Stimulated activated CD4-positive, alpha-beta T cell treated with anti-CD3 and anti-CD28 coated beads, TNF-alpha, amount 100 ng/mL, for 1 hour (primary cell): ENCODE results near the gene BPI.
"Not testable (repeated sequence)": the region's sequence is repeated elsewhere in the genome, so short reads cannot be mapped to it uniquely, and the experiment has no call there.

Source experiments
- DNase-seq, 3 donors: peaks; one replicate each; pipeline ENCODE4 v3.0.0-alpha.2; 2020; ENCODE audit warnings: low read depth in 3 of 3, low spot score in 1 of 3

The BPI gene

DNA sequence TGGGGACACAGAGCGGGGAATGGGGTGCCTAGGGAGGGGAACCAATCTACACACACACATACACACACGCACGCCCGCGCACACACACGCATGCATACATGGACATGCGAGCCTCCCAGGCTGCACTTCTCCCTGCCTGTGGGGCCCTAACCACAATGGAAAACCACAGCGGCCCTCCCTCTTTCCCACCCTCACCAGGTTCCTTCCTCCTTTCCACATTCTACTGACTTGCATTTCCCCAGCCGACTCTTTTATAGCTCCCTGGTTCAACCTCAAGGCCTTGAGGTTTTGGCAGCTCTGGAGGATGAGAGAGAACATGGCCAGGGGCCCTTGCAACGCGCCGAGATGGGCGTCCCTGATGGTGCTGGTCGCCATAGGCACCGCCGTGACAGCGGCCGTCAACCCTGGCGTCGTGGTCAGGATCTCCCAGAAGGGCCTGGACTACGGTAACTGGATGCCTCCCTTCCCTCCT lies at the start of gene BPI:
TSS of gene BPI (plus strand) at position 249 of the 472 bp plus-strand sequence. CDS start at position 317, 68 bp downstream.
- no peak for DNase-seq

DNA sequence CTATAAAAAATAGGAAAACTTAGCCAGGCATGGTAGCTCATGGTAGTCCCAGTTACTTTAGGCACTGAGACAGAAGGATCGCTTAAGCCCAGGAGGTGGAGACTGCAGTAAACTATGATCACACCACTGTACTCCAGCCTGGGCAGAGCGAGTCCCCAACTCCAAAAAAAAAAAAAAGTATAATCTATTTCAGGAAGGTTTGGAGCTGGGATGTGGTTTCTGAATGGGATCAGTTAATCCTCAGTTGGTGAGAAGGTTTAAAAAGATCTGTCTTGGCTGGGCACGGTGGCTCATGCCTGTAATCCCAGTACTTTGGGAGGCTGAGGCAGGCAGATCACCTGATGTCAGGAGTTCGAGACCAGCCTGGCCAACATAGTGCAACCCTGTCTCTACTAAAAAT lies 49.3 kb upstream of the BPI start:
- DNase-seq = not testable (repeated sequence)

DNA sequence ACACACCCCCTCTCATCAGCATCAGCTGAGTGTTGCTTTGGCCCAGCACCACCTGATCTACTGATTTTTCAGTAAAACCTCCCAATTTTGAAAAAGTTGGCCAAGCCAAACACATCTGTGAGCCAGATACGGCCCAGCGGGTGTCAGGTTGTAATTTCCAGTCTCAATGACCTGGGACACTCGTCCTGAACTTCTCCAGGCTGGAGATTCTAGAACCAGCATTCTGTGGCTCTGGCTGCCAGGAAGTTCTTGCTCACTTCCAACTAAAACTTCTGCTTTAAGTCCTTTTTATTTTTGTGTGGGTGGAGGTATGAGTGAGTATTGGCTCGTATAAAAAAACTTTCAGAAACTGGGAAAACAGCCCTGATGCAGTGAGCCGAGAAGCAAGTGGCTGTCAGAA lies 48.6 kb upstream of the BPI start:
- DNase-seq = no peak

DNA sequence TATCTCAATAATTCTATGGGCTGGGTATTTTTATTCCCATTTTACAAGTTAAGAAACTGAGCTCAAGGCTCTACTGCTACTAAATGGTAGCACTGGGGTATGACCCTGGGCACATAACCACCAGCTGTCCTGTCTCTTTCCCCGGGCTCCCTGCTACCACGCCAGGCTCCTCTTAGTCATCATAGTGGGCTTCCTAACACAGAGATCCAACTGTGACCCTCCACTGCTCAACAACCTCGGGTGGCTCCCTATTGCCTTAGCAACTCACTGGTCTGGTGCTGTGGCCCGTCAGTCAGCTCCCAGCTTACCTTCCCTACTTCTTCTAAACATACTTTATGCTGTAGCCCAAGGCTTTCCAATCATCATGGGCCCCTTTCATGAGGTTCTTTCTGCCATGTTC lies 47.9 kb upstream of the BPI start:
- DNase-seq = no peak

DNA sequence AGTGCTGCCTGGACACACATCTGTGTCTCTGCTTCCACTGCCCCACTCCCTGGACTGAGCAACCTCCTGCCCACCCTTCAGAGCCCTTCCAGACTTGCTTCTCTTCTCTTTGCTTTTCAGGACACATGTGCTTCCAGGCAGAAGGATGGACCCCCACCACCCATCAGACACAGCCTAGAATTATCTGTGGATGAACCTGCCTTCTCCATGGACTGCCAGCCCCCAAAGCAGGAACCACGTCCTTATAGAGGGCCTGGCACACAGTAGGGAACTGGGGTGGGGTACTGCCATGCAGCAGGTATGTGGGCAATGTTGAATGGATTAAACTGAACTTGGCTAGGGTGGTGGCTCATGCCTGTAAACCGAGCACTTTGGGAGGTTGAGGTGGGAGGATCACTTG lies 47.0 kb upstream of the BPI start:
- DNase-seq = no peak

DNA sequence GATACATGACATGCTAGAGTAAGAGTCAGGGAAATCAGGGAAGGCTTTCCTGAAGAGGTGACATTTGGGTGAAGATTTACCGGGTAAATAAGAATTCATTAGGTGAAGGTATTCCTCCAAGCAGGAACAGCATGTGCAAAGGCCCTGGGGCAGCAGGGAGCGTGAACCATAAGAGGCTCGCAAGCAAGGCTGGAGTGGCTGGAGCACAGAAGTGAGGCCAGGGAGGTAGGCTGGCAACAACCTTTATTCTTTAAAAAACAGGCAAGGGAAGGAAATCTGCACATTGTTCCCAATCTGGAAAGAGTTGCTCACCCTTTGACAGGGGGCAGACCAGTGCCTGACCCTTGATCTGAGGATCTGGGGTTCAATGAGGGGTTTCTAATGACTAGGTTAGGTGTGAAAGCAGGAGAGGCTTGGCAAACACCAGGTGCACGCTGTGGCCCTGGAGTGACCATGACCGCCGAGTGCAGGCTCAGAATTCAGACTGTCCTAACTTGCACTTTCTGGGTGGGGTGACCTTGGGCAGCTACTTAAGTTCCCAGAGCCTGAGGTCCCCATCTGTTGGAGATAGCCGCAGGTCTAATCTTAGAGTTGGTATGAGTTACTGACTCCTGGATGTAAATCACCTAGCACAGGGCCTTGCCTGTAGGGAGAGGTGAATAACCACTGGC lies 45.3 kb upstream of the BPI start:
- DNase-seq = no peak

DNA sequence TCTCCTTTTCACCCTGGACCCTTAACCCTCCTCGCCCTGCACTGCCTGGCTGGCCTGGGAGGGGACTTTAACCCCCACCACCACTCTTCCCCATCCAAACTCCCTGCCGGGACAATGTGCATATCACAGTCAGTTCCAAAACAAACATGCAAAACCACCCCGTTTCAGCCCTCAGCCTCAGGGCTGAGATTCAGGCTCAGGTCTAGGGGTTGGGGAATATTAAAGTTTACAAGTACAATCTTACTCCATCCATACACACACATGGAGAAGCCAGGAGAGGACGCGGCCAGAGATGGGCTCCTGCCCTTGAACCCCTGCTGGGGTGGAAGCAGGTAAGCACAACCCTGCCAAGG lies 44.0 kb upstream of the BPI start:
- DNase-seq = no peak

DNA sequence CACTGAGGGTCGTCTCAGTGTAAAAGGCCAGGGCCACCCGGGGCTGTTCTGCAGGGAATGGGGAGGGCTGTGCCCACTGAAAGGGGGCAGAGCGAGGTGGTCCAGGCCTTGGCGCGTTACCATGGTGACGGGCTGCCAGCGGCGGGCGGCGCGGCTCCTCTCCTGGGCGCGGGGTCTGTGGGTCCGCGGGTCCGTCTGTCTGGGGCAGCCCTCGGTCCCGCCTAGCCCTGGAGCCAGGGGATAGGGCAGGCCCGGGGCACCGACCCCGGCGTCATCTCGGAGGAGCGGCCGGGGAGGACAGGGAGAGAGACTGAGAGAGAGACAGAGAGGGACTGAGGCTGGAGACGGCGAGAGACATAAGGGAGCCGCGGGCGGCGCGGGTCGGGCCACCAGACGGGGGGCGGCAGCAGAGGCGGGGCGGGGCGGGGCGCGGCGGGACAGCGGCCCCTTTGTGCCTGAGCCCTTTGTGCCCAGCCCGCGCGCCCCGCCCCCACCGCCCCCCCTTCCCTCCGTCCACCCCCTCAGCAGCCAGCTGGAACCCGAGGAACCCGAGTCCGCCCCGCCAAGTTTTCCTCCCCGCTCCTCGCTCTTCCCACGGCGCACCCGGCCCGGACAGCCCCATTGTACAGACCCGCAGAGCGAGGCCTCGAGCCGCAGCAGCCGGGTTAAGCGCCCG lies 43.4 kb upstream of the BPI start, which contains the start of gene KIAA1755:
TSS of gene KIAA1755 (minus strand) at position 358 of the 676 bp plus-strand sequence. CDS start at position 123, 235 bp downstream.
- DNase-seq = no peak

DNA sequence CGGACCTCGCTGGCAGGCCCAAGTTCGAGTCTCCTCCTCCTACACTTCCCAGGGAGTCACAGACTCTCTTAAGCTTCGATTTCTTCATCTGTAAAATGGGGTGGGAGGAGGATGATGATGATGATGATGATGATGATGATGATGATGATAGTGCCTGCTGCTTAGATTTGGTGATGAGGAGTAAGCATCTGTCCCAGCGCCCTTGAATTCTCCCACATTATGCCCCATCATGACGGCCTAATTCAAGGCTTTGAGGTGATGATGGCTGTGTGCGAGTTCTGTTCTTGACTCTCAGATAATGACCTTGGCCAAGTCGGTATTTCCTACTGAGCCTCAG lies 42.9 kb upstream of the BPI start:
- DNase-seq = no peak

DNA sequence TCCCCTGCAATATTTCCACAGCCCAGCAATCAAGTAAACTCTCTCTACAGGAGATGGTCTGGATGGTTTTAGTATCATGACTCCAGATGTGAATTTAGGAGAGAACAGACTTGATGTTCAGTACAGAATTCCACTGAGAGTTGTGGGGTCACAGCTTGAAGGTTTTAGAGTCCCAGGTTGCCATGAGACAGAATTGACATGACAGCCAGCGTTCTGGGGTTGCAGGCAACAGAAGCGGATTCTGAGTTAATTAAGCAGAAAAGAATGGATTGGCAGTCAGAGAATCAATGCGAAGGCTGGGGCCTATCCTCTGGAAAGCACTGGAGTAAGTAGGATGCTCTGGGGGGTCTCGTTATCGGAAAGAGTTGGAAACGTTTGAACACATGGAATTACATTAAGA lies 41.0 kb upstream of the BPI start:
- DNase-seq = no peak

DNA sequence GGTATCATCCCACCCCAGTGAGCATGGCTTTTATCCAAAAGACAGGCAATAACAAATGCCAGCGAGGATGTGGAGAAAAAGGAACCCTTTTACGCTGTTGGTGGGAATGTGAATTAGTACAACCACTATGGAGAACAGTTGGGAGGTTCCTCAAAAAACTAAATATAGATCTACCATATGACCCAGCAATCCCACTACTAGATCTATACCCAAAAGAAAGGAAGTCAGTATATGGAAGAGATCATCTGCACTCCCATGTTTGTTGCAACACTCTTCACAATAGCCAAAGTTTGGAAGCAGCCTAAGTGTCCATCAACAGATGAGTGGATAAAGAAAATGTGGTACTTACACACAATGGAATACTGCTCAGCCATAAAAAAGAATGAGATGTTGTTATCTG lies 37.5 kb upstream of the BPI start:
- no peak for DNase-seq

DNA sequence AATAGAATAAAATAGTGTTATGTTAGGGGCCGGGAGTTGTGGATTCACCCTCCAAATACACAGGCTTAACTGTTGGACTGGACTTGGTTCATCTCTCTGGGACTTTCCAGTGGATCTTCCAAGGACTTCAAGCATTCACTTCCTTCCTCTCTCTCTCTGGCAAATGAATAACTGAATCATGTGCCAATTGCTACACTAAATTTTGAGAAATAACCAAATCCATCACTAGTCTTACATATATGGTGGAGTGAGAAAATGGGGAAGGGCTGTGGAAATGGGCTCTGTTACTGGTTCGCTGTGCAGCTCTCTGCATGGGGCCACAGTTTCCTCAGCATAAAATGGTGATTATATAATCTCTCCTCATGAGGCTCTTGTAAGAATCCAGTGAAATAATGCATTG lies 36.7 kb upstream of the BPI start:
- DNase-seq = no peak

DNA sequence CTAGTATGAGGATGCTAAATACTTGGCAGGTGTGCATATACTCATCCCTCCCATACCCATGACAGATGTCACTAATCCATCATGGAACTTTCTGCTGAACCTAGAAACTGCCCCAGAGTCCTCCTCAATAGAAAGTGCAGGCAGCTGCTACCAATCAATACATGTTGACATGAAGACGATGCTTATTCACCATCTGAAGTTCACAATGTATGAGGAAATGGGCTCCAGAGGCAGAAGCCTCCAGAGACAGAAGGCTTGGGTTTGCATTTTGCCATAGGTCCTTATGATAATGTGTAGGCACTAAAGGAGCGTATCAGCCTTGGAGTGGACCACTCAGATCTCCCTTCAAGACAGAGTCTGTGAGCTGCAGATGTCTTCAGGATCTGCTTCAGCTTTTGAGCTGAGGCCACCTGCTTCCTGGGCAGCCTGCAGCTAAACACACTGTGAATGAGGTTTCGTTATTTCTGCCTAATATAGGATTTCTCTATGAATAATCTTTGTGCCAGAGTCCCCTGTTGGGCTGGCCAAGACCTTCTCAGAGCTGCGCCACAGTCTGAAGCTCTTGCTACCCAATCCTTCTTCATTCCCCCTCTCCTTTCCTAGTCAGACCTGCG lies 35.9 kb upstream of the BPI start:
- no peak for DNase-seq

DNA sequence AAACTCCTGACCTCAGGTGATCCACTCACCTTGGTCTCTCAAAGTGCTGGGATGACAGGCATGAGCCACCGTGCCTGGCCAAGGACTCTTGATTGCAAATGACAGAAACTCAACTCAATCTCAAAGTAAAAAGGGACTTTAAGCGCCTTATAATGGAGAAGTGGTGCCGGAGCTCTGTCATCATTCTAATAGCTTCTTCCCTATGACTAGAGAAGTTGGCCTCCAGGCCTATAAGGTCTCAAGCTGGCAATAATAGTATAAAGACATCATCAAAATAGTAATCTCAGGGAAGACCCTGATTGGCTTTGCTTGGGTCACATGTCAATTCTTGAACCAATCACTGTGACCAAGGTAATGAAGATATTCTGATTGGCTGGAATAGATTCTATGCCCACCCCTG lies 34.9 kb upstream of the BPI start:
- no peak for DNase-seq

DNA sequence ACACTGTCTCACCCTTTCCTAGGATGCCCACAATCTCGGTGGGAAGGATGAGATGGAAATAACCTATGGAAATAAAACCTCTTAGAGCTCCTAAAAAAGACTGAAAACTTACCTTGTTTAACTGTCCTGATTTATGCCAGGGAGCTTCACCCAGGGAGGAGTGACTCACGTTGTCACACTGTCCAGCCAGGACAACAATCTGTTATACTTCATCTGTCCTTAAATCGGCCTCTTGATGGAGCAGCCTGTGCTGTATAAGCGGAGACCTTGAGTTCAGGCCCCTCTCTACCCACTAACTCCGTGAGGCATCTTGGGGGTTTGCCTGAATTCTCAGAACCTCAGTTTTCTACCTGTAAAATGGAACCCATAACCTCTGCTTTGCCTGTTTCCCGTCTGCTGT lies 34.2 kb upstream of the BPI start:
- DNase-seq = no peak

DNA sequence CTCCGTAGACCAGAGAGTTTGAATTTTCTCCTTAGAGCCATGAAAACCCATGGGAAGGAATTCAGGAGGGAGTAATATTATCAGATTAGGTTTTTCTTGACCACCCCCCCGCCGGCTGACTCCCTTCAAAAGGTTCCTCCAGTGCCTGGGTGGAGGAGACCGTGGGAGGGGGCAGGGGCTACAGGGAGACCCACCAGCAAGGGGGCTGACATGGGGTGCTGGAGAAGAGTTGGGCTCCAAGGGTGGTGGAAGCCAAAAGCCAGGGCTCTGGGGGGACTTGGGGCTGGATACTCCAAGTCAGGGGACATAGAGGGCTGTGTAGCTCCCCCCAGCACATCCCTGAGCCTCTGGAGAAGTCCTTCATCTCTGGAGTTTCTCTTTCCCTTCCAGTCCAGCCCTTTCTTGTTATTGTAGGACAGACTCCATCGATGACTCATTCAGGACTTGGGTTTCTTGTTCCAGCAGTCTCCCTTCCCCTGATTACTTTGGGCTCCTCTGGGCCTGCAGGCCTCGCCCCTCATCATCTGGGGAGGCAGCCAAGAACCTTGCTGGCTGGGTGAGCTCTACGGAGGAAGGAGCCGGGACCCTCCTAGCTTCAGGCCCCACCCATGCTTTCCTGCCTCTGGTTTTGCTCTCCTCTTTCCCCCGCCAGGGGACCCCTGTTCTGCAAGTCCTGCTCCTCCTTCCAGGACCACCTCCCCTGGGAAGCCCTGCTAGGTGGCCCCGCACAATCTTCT lies 32.9 kb upstream of the BPI start:
- DNase-seq = no peak

DNA sequence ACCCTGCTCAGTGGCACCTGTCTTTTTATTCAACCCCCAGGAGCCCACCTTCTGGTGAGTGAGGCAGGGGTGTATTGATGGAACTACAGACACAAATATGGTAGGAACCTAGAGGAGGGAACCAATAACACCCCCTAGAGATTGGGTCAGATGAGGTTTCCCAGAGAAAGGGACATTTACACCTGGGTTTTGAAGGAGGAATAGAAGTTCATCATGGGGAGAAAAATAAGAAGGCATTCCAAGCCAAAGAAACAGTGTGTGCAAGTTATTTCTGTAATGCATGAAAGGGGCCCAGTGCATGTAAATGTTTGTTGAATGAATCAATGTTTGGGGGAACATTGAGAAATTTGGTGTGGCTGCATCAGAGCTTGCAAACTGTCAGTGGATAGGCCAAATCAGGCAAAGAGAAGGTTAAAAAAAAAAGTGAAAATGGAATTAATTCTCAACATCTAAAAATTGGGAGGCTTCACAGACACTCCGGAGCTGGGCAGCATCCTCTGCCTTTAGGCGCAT lies 32.3 kb upstream of the BPI start:
- DNase-seq = no peak

DNA sequence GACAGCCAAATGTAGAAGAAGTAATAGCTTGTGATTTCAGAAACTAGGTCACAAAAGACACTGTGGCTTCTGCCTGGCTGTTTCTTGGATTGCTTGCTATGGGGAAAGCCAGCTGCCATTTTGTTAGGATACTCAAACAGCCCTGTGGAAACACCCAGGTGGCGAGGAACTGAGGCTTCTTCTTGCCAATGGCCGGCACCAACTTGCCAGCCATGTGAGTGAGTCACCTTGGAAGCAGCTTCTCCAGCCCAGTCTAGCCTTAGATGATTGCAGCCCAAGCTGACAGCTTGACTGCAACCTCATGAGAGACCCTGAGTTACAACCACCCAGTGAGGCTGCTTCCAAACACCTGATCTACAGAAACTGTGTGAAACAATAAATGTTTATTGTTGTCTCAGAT lies 31.6 kb upstream of the BPI start:
- no peak for DNase-seq

DNA sequence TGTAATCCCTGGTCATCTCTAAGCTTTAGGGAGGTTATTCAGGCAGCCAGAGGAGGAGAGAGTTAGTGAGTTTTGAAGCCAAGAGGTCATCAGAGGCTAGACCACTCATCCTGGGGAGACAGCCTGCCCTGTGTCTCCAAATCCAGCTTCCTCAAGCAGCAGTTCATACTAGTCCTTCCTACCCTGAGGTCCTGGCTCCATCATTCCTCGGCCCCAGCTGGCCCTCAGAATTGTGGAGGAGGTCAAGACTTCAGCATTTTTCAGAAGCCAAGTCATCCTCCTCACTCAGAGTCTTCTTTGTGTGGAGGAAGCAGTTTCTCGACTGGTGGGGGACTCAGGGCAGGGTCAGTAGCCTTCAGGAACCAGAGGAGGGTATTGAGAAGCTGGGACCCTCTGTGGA lies 31.0 kb upstream of the BPI start:
- DNase-seq = no peak

DNA sequence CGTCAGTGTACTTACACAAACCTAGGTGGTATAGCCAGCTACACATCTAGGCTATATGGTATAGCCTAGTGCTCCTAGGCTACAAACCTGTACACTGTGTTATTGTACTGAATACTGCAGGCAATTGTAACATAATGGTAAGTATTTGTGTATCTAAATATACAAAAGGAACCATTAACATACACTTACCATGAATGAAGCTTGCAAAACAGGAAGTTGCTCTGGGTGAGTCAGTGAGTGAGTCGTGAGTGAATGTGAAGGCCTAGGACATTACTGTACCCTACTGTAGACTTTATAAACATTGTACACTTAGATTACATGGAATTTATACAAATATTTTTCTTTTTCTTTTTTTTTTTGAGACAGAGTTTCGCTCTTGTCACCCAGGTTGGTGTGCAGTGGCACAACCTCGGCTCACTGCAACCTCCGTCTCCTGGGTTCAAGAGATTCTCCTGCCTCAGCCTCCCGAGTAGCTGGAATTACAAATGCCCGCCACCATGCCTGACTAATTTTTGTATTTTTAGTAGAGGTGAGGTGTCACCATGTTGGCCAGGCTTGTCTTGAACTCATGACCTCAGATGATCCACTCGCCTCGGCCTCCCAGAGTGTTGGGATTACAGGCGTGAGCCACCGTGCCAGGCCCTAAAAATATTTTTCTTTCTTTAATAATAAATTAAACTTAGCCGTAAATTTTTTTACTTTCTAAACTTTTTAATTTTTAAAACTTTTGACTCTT lies 28.0 kb upstream of the BPI start:
- DNase-seq = no peak

DNA sequence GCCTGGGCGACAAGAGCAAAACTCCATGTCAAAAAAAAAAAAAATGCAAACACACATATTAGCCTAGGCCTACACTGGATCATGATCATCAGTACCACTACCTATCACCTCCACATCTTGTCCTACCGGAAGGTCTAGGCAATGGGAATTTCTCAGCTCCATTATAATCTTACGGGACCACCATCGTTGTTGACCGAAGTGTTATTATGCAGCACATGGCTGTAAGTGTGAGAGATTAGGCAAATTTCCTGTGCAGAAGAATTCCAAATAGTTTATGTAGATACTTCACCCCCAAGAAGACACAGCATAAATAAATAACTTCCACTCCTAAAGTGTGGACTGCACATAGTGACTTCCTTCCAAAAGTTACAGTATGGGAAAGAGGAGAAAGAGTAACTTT lies 26.7 kb upstream of the BPI start:
- DNase-seq = no peak
